IMR-90 (cell line): ENCODE measurements around the gene CYB5D1. TPM values are rescaled to one million over a fixed set of nuclear protein-coding genes. Genes with fewer than 3 reads are reported as not detected.

Source experiments
- ATAC-seq: fragments of 200-7000 bp; cut with Tn5 transposase; 2 replicates; pipeline ENCODE4 v1.9.1; 2020; ENCODE audit warnings: low read depth, mild to moderate bottlenecking, moderate library complexity
- BruUV-seq: library from RNA; stranded (reverse); fragments of 400-500 nt; replicated peaks from 2 replicates; lab custom pipeline; 2021; lab: Mats Ljungman, UMichigan
- CTCF ChIA-PET: fragments of 300-600 bp; formaldehyde crosslinking; extraction: SDS; loops from one replicate; lab custom pipeline; 2021; ENCODE audit warnings: antibody characterized with exemption; lab: Yijun Ruan, JAX
- POLR2A ChIA-PET: fragments of 300-600 bp; sonication (Branson Sonifier 250); formaldehyde crosslinking; loops from one replicate; lab custom pipeline; 2022; ENCODE audit warnings: antibody characterized with exemption; ENCODE audit not compliant: unreplicated experiment; lab: Charles Lee
- DNase-seq: peaks from one replicate; pipeline ENCODE4 v3.0.0; 2013
- H2AFZ ChIP-seq: replicated peaks from 2 replicates; pipeline ENCODE3; 2013; ENCODE audit warnings: low read length, mild to moderate bottlenecking; ENCODE audit not compliant: poor library complexity
- H2AK5ac ChIP-seq: 2 replicates; pipeline ENCODE4 v1.6.1; 2013; ENCODE audit warnings: low read depth, low read length, inconsistent platforms
- H2AK9ac ChIP-seq: replicated peaks from 2 replicates; pipeline ENCODE3; 2013; ENCODE audit warnings: mild to moderate bottlenecking, low read depth, low read length, moderate library complexity; ENCODE audit not compliant: poor library complexity
- H2BK120ac ChIP-seq: 2 replicates; pipeline ENCODE4 v1.6.1; 2013; ENCODE audit warnings: low read depth, low read length, inconsistent platforms
- H2BK15ac ChIP-seq: 3 replicates; pipeline ENCODE4 v1.6.1; 2013; ENCODE audit warnings: low read depth, low read length, inconsistent platforms
- H2BK20ac ChIP-seq: 2 replicates; pipeline ENCODE4 v1.6.1; 2013; ENCODE audit warnings: low read depth, mild to moderate bottlenecking, inconsistent platforms, low read length, moderate library complexity
- H2BK5ac ChIP-seq: 2 replicates; pipeline ENCODE4 v1.6.1; 2013; ENCODE audit warnings: mild to moderate bottlenecking, low read depth, low read length, inconsistent platforms; ENCODE audit not compliant: poor library complexity, severe bottlenecking
- H3K14ac ChIP-seq: replicated peaks from 2 replicates; pipeline ENCODE4 v1.6.1; 2013; ENCODE audit warnings: low read depth, low read length, inconsistent platforms
- H3K18ac ChIP-seq: 2 replicates; pipeline ENCODE4 v1.6.1; 2013; ENCODE audit warnings: low read depth, low read length, control low read depth
- H3K23ac ChIP-seq: 2 replicates; pipeline ENCODE4 v1.6.1; 2013; ENCODE audit warnings: low read depth, low read length, inconsistent platforms
- H3K27ac ChIP-seq: 2 replicates; pipeline ENCODE4 v1.5.1; 2013; ENCODE audit warnings: mild to moderate bottlenecking, control low read depth, low read length; ENCODE audit not compliant: insufficient read depth
- H3K27me3 ChIP-seq: 2 replicates; pipeline ENCODE4 v1.6.1; 2013; ENCODE audit warnings: low read length; ENCODE audit not compliant: control insufficient read depth, insufficient read depth
- H3K36me3 ChIP-seq: 2 replicates; pipeline ENCODE4 v1.6.1; 2013; ENCODE audit warnings: low read length, mixed read lengths; ENCODE audit not compliant: control insufficient read depth, insufficient read depth
- H3K4ac ChIP-seq: 2 replicates; pipeline ENCODE4 v1.6.1; 2013; ENCODE audit warnings: low read depth, low read length, inconsistent platforms
- H3K4me1 ChIP-seq: 2 replicates; pipeline ENCODE4 v1.6.1; 2013; ENCODE audit warnings: low read length, mixed read lengths; ENCODE audit not compliant: control insufficient read depth, insufficient read depth
- H3K4me2 ChIP-seq: 2 replicates; pipeline ENCODE4 v1.6.1; 2013; ENCODE audit warnings: low read depth, mild to moderate bottlenecking, control low read depth, low read length, moderate library complexity
- H3K4me3 ChIP-seq: 2 replicates; pipeline ENCODE4 v1.5.1; 2013; ENCODE audit warnings: low read depth, mild to moderate bottlenecking, control low read depth, low read length, moderate library complexity; ENCODE audit not compliant: insufficient read depth
- H3K56ac ChIP-seq: 2 replicates; pipeline ENCODE4 v1.6.1; 2013; ENCODE audit warnings: low read length, inconsistent platforms; ENCODE audit not compliant: insufficient read depth; ENCODE audit errors: extremely low read depth
- H3K79me1 ChIP-seq, 2 experiments: 2 replicates each; pipeline ENCODE4 v1.6.1; 2013; ENCODE audit warnings: low read length in 2 of 2, inconsistent platforms in 1 of 2, low read depth in 1 of 2
- H3K9ac ChIP-seq: 2 replicates; pipeline ENCODE4 v1.6.1; 2013; ENCODE audit warnings: low read depth, low read length, control low read depth
- H3K9me1 ChIP-seq: 2 replicates; pipeline ENCODE4 v1.6.1; 2013; ENCODE audit warnings: low read length, inconsistent platforms; ENCODE audit not compliant: insufficient read depth
- H3K9me3 ChIP-seq: 2 replicates; pipeline ENCODE4 v1.6.1; 2013; ENCODE audit warnings: low read length; ENCODE audit not compliant: control insufficient read depth, insufficient read depth
- H4K20me1 ChIP-seq: 2 replicates; pipeline ENCODE4 v1.6.1; 2013; ENCODE audit warnings: low read length, inconsistent platforms; ENCODE audit not compliant: insufficient read depth
- H4K5ac ChIP-seq: 2 replicates; pipeline ENCODE4 v1.6.1; 2013; ENCODE audit warnings: mild to moderate bottlenecking, low read depth, low read length, control low read depth
- H4K8ac ChIP-seq, 2 experiments: 2 replicates each; pipeline ENCODE4 v1.6.1; 2013; ENCODE audit warnings: low read depth in 2 of 2, low read length in 2 of 2, control low read depth in 1 of 2, inconsistent platforms in 1 of 2
- H4K91ac ChIP-seq: 2 replicates; pipeline ENCODE4 v1.6.1; 2013; ENCODE audit warnings: low read depth, low read length, inconsistent platforms; ENCODE audit not compliant: insufficient read depth
- BHLHE40 ChIP-seq: fragments of 150-350 bp; IDR thresholded peaks from 2 replicates; pipeline ENCODE4 v1.6.1; 2016; ENCODE audit warnings: mild to moderate bottlenecking, low read depth, low read length
- CHD1 ChIP-seq: IDR thresholded peaks from 2 replicates; pipeline ENCODE4 v1.6.1; 2012; ENCODE audit warnings: low read depth, low read length, improper control_type of control experiment
- MAZ ChIP-seq: IDR thresholded peaks from 2 replicates; pipeline ENCODE4 v1.6.1; 2012; ENCODE audit warnings: low read depth, mild to moderate bottlenecking, low read length, improper control_type of control experiment, moderate library complexity, borderline replicate concordance
- MXI1 ChIP-seq: IDR thresholded peaks from 2 replicates; pipeline ENCODE4 v1.6.1; 2012; ENCODE audit warnings: low read depth, mild to moderate bottlenecking, low read length, moderate library complexity, borderline replicate concordance
- RAD21 ChIP-seq: IDR thresholded peaks from 2 replicates; pipeline ENCODE4 v1.6.1; 2012; ENCODE audit warnings: low read length, improper control_type of control experiment
- SMC3 ChIP-seq: fragments of 150-350 bp; IDR thresholded peaks from 2 replicates; pipeline ENCODE4 v1.6.1; 2016; ENCODE audit warnings: low read depth, mild to moderate bottlenecking, antibody characterized with exemption, low read length, moderate library complexity
- WGBS, 2 experiments: methylation state at CpG; one replicate each; pipeline versions ENCODE4 v1.1.5 to v1.1.7; 2013; ENCODE audit warnings: missing lambda C conversion rate in 2 of 2; ENCODE audit not compliant: insufficient read length in 1 of 2; ENCODE audit errors: extremely low coverage in 2 of 2; 5-methylcytosine and 5-hydroxymethylcytosine counted together
- dilution Hi-C: fragments of 300-500 bp; cut with HindIII; formaldehyde crosslinking; loops from one replicate; pipeline ENCODE4 v1.14.3; 2018; ENCODE audit warnings: low sequenced_read_pairs; ENCODE audit not compliant: unreplicated experiment
- in situ Hi-C: fragments of 300-500 bp; cut with MboI; formaldehyde crosslinking; loops from 3 replicates; pipeline ENCODE4 v1.14.3; 2019; ENCODE audit warnings: low sequenced_read_pairs, inconsistent platforms, mixed read lengths
- intact Hi-C: fragments of 100-400 bp; cut with micrococcal nuclease; formaldehyde crosslinking; loops from 2 replicates; pipeline ENCODE4 v1.10.0; 2022
- polyA plus RNA-seq, 3 experiments: library from polyadenylated mRNA; depleted of rRNA; stranded (reverse); fragments of >200 nt; gene quantifications; 2 replicates each; pipeline ENCODE4 v1.2.3, GENCODE V29; 2012; ENCODE audit warnings: low replicate concordance in 1 of 3
- total RNA-seq: library from RNA; depleted of rRNA; stranded (reverse); fragments of >200 nt; gene quantifications from 2 replicates; pipeline ENCODE4 v1.2.3, GENCODE V29; 2012
- TF ChIP-seq, protein P1 (sequence below): fragments of 150-350 bp; IDR thresholded peaks from 2 replicates; pipeline ENCODE4 v1.6.1; 2016; ENCODE audit warnings: low read depth, mild to moderate bottlenecking, low read length, moderate library complexity, borderline replicate concordance
- TF ChIP-seq, protein P2 (sequence below): conservative IDR thresholded peaks from 2 replicates; pipeline ENCODE4 v1.5.1; 2012; ENCODE audit warnings: mild to moderate bottlenecking, low read depth, low read length, improper control_type of control experiment

Gene CYB5D1
- total and polyA plus RNA-seq, 2 of the 4 experiments (the other 2 are of a cell fraction): 8.8 to 10.8 TPM

DNA sequence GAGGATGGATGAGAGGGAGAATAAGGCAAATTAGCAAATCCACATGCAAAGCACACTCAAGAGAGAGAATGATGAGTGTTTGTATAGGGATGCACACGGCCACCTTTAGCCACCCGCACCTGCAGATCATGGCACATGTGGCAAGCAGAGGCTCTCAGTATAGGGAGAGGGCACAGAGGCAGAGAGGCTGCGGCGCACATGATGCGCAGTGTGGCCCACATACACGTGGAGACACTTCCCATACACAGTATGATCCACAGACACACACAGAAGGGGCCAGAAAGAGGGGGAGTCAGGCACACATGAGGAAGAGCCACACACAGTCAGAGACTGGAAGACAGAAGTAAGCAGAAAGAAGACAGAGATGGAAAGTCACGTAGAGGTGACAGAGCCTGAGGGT, 24.3 kb downstream of the CYB5D1 start:
- Histone ChIP-seq H3K27ac (no peak overlapping the region), H3K4me1 (peaks cover 8% of the 10 kb centered on the region), H4K8ac (no peak overlapping the region), H3K79me1 (peaks cover 4 to 38% of the 10 kb centered on the region in 2 experiments; a peak in 3 of 4 replicates), H3K4me3 (no peak overlapping the region), H3K36me3 (peaks cover 17% of the 10 kb centered on the region), H3K4me2 (no peak overlapping the region; the same call in 1 of the 2 replicates), H3K9me1 (peaks cover 5% of the 10 kb centered on the region; the same call in 1 of the 2 replicates), H3K9ac (no peak overlapping the region), H3K56ac (no peak overlapping the region), H3K9me3 (no peaks in the 10 kb centered on the region), H3K27me3 (no peaks in the 10 kb centered on the region), H4K5ac (no peak overlapping the region), H2AK5ac (peak overlapping the region; percentile 63), H4K20me1 (no peaks in the 10 kb centered on the region), H2BK15ac (no peak overlapping the region), H2BK120ac (no peak overlapping the region), H2BK20ac (no peak overlapping the region), H2AFZ (no peak overlapping the region), H4K91ac (no peak overlapping the region), H3K4ac (no peak overlapping the region; the same call in 1 of the 2 replicates), H2AK9ac (peak overlapping the region; percentile 6), H3K23ac (peak overlapping the region; percentile 24; the same call in 1 of the 2 replicates), H3K18ac (no peak overlapping the region), H3K14ac (no peak overlapping the region), H2BK5ac (no peak overlapping the region)
- in situ Hi-C loops (no loop called here), dilution Hi-C loops (no loop called here), intact Hi-C loops (no loop called here)
- DNase-seq (no peak), ATAC-seq (no peak)
- TF ChIP-seq MAZ (no peak), SMC3 (no peak), BHLHE40 (no peak), CHD1 (no peak), MXI1 (no peak), RAD21 (no peak)
- TF ChIP-seq, protein P1, sequence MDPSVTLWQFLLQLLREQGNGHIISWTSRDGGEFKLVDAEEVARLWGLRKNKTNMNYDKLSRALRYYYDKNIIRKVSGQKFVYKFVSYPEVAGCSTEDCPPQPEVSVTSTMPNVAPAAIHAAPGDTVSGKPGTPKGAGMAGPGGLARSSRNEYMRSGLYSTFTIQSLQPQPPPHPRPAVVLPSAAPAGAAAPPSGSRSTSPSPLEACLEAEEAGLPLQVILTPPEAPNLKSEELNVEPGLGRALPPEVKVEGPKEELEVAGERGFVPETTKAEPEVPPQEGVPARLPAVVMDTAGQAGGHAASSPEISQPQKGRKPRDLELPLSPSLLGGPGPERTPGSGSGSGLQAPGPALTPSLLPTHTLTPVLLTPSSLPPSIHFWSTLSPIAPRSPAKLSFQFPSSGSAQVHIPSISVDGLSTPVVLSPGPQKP: no peak
- TF ChIP-seq, protein P2, sequence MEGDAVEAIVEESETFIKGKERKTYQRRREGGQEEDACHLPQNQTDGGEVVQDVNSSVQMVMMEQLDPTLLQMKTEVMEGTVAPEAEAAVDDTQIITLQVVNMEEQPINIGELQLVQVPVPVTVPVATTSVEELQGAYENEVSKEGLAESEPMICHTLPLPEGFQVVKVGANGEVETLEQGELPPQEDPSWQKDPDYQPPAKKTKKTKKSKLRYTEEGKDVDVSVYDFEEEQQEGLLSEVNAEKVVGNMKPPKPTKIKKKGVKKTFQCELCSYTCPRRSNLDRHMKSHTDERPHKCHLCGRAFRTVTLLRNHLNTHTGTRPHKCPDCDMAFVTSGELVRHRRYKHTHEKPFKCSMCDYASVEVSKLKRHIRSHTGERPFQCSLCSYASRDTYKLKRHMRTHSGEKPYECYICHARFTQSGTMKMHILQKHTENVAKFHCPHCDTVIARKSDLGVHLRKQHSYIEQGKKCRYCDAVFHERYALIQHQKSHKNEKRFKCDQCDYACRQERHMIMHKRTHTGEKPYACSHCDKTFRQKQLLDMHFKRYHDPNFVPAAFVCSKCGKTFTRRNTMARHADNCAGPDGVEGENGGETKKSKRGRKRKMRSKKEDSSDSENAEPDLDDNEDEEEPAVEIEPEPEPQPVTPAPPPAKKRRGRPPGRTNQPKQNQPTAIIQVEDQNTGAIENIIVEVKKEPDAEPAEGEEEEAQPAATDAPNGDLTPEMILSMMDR: no peak
- WGBS, 2 experiments: no CpG with 5 or more reads among the region's 7 CpGs
- no TSS peak for BruUV-seq
- ChIA-PET POLR2A (no interaction called here), CTCF (no interaction called here)
